Coronary artery (tissue), 2 donors: ENCODE results near the gene AADACL4.
"Not testable (repeated sequence)": the region's sequence is repeated elsewhere in the genome, so short reads cannot be mapped to it uniquely, and the experiment has no call there.

Experiments
- DNase-seq: peaks from one replicate; pipeline ENCODE4 v3.0.0-alpha.2; 2017; ENCODE audit warnings: low spot score
- H3K27ac ChIP-seq, 2 donors: fragments of 200-600 bp; sonication (generic); one replicate each; pipeline ENCODE4 v1.5.1; 2016 to 2019
- H3K4me3 ChIP-seq: fragments of 200-600 bp; sonication (generic); 2 replicates; pipeline ENCODE4 v1.5.1; 2016; ENCODE audit warnings: mild to moderate bottlenecking, moderate library complexity
- TF ChIP-seq, protein P1 (sequence below): fragments of 200-600 bp; sonication (generic); IDR thresholded peaks from one replicate; pipeline ENCODE4 v1.5.1; 2019; ENCODE audit warnings: antibody characterized with exemption

AADACL4 gene

DNA sequence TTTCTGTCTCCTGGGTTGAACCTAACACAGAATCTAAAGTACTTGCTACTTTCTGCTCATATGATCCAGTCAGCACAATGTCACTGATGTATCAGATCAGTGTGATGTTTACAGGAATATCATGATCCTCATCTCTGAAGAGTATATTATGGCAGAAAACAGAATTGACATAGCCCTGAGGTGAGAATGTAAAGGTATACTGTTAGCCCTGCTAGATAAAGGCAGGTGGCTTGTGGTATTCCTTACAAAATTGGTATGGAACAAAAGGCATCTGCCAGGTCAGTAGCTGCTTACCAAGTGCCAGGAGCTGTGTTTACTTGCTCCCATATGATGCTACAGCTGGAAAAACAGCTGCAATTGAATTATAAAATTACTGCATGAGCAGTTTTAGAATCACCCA is 30.5 kb downstream of the AADACL4 start:
- H3K27ac ChIP-seq = no peak overlapping the region
- TF ChIP-seq, protein P1, sequence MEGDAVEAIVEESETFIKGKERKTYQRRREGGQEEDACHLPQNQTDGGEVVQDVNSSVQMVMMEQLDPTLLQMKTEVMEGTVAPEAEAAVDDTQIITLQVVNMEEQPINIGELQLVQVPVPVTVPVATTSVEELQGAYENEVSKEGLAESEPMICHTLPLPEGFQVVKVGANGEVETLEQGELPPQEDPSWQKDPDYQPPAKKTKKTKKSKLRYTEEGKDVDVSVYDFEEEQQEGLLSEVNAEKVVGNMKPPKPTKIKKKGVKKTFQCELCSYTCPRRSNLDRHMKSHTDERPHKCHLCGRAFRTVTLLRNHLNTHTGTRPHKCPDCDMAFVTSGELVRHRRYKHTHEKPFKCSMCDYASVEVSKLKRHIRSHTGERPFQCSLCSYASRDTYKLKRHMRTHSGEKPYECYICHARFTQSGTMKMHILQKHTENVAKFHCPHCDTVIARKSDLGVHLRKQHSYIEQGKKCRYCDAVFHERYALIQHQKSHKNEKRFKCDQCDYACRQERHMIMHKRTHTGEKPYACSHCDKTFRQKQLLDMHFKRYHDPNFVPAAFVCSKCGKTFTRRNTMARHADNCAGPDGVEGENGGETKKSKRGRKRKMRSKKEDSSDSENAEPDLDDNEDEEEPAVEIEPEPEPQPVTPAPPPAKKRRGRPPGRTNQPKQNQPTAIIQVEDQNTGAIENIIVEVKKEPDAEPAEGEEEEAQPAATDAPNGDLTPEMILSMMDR = no peak
- H3K4me3 ChIP-seq = no peak overlapping the region
- no peak for DNase-seq

DNA sequence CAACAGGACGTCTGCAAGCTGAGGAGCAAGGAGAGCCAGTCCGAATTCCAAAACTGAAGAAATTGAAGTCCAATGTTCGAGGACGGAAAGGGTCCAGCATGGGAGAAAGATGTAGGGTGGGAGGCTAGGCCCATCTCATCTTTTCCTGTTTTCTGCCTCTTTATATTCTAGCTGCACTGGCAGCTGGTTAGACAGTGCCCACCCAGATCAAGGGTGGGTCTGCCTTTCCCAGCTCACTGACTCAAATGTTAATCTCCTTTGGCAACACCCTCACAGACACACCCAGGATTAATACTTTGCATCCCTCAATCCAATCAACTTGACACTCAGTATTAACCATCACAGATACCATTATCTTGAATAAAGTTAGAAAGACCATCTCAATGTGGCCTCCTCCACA is 32.2 kb downstream of the AADACL4 start:
- not testable (repeated sequence) for DNase-seq, H3K4me3 ChIP-seq, H3K27ac ChIP-seq

DNA sequence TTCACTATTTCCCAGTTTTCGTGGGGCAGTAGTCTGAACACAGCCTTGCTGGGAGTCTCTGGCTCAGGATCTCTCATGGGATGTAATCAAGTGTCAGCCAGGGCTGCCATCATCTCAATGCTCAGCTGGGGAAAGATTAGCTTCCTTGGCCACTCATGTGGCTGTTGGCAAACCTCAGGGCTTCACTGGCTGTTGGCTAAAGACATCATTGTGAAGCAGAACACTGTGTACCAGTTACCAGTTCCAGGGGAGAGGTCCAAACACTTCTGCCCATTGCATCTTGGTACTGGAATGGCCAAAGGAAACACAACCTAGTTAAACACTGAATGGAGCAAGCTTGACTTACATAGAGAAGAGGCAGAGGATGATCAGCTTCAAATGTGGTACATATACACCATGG is 33.7 kb downstream of the AADACL4 start:
- no peak for DNase-seq
- no peak overlapping the region for H3K4me3 ChIP-seq
- no peak overlapping the region for H3K27ac ChIP-seq
- TF ChIP-seq, protein P1 = no peak

DNA sequence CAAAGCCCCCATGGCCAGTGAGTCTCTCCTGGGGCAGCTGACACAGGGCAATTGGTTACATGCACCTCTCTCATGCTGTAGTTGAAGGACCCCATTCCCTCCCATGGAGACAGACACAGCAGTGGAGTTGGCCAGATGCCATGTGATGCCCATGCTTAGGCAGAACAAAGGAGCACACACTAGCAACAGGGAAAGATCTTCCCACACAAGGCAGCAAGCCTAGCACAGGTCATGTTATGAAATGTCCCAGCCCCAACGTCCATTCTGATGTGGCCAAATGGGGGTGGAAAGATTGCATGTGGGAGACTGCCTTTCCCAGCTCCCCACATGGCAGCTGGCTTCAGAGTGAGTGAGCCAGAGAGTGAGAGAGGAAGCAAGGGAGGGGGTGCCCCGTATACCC is 34.5 kb downstream of the AADACL4 start:
- no peak for DNase-seq
- Histone ChIP-seq H3K27ac (no peak overlapping the region), H3K4me3 (no peak overlapping the region)
- TF ChIP-seq, protein P1 = no peak

DNA sequence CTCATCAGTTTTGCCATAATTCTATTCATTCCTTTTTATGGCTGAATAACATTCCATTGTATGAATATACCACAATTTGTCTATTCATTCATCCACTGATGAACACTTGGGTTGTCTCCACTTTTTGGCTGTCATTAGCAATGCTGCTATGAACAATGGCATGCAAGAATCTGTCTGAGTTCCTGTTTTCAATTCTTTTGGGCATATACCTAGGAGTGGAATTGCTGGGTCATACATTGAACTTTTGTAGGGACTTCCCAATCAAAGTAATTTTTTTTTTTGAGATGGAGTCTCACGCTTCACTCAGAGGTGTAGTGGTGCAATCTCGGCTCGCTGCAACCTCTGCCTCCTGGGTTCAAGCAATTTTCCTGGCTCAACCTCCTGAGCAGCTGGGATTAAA is 34.9 kb downstream of the AADACL4 start:
- TF ChIP-seq, protein P1 = no peak
- no peak for DNase-seq
- no peak overlapping the region for H3K27ac ChIP-seq
- H3K4me3 ChIP-seq = no peak overlapping the region

DNA sequence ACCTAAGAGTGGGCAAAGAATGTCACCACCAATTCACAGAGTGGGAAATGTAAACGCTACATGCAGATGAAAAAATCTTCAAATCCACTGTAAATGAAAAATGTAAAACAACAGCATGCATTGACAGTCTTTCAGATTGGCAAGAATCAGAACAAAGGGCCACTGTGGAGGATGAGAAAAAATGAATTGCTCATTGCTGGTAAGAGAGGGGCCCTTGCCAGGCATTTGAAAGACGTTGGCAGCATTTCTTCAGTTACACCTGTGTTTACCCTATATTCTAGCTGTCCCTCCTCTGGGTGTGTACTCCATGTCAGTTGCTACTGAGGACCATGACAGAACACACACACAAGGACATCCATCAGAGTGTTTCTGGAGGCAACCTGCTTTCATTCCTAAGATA is 46.3 kb downstream of the AADACL4 start:
- DNase-seq = no peak
- Histone ChIP-seq H3K4me3 (no peak overlapping the region), H3K27ac (no peak overlapping the region)
- TF ChIP-seq, protein P1 = no peak

DNA sequence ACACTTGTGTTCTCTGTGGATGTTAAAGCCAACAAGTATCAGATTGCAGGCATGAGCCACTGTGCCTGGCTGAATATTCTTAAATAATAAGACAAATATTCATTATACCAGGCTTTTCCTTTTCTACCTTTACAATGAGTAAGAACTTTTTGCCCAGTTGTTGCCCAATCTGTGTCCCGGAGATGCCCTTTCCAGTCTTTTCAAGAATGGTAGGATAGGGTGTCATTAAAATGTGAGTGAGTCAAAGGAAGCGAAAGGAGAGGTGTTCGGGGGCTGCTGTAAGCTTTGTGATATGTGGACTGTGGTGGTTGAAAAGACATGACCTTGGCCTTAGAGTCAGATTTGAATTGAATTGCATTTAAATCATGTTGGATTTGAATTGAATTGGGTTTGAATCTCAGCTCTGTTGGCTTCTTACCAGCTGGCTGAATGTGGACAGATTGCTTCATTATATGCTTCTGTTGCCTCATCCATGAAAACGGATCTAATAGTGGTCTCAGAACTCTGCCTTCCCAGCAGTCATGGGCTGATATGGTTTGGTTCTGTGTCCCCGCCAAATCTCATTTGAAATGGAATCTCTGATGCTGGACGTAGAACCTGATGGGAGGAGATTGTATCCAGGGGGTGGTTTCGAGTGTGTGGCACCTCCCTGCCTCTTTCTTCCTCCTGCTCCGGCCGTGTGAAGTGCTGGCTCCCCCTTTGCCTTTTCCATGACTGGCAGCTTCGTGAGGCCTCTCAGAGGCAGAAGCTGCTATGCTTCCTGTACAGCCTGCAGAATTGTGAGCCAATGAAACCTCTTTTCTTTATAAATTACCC is 49.3 kb downstream of the AADACL4 start:
- Histone ChIP-seq H3K4me3 (no peak overlapping the region), H3K27ac (no peak overlapping the region)
- DNase-seq = no peak
- TF ChIP-seq, protein P1 = no peak
